IPS-18a (cell line): Measurements from ENCODE around the gene MARCHF6.
"Not testable (repeated sequence)": the region's sequence is repeated elsewhere in the genome, so short reads cannot be mapped to it uniquely, and the experiment has no call there.

Experiments used
- H3K27ac ChIP-seq: one replicate; pipeline ENCODE4 v1.5.1; 2013; ENCODE audit warnings: low read length
- H3K27me3 ChIP-seq: one replicate; pipeline ENCODE4 v1.6.1; 2013; ENCODE audit warnings: mild to moderate bottlenecking, low read length; ENCODE audit not compliant: control insufficient read depth, insufficient read depth
- H3K36me3 ChIP-seq: one replicate; pipeline ENCODE4 v1.6.1; 2013; ENCODE audit warnings: low read depth, low read length; ENCODE audit not compliant: control insufficient read depth
- H3K4me1 ChIP-seq: one replicate; pipeline ENCODE4 v1.6.1; 2013; ENCODE audit warnings: low read depth, low read length; ENCODE audit not compliant: control insufficient read depth
- H3K4me3 ChIP-seq: one replicate; pipeline ENCODE4 v1.5.1; 2013; ENCODE audit warnings: low read length
- H3K9ac ChIP-seq: one replicate; pipeline ENCODE4 v1.6.1; 2013; ENCODE audit warnings: mild to moderate bottlenecking, low read length, moderate library complexity
- H3K9me3 ChIP-seq: one replicate; pipeline ENCODE4 v1.6.1; 2013; ENCODE audit warnings: low read depth, low read length; ENCODE audit not compliant: control insufficient read depth

The MARCHF6 gene

DNA sequence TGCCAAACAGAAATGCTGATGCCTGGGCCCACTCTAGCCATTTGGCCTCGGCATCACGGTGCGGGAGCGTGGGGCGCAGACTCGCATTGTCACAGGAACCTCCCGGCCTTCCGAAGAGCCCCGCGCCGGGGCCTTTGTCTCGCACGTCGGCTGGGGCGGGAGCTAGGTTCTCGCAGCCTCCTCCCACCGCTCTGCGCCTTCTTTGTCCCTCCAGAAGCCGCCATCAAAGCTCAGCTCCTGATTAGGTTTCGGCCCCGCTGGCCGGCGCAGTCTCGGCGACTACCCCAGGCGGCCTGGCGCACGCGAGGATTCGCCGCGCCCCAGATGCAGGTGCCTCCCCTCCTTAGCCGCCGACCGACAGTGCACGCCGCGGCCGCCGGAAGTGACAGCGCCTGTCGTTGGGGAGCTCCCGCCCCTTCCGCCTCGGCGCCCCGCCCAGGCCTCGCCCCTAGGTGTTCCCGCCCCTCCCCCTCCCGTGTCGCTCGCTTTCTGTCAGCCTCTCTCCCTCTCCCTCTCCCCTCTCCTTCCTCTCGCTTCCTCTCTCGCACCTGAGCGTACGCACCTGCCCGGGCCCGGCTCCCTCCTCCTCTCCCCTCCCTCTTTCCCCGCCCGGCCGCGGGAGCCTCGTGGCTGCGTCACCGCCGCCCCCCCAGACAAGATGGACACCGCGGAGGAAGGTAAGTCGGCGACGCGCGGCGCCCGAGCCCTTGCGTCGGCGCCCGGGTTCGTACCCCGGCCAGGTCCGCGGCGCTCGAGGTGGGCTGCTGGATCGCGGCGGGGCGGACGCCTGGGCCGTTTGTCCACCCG lies at the start of gene MARCHF6:
TSS of gene MARCHF6 (plus strand) at position 455 of the 807 bp plus-strand sequence. CDS start at position 659, 204 bp downstream.
- no peaks in the 10 kb centered on the region for H3K9me3 ChIP-seq
- peak within 1 kb of the TSS; percentile 95 for H3K9ac ChIP-seq
- H3K4me3 ChIP-seq = peak within 1 kb of the TSS; percentile 95
- H3K4me1 ChIP-seq = peaks cover 18% of the 10 kb centered on the region
- H3K27me3 ChIP-seq = no peaks in the 10 kb centered on the region
- peak within 1 kb of the TSS; percentile 73 for H3K27ac ChIP-seq
- no peaks in the 10 kb centered on the region for H3K36me3 ChIP-seq

- Histone ChIP-seq H3K27me3 (peaks cover 16% of the 10 kb centered on the region), H3K9ac (no peak overlapping the region), H3K27ac (no peak overlapping the region), H3K9me3 (no peaks in the 10 kb centered on the region), H3K36me3 (no peaks in the 10 kb centered on the region), H3K4me3 (no peak overlapping the region), H3K4me1 (peaks cover 6% of the 10 kb centered on the region)
Observed at GRCh38 chr5:10303699-10304170, 49.8 kb upstream of the MARCHF6 start.

DNA sequence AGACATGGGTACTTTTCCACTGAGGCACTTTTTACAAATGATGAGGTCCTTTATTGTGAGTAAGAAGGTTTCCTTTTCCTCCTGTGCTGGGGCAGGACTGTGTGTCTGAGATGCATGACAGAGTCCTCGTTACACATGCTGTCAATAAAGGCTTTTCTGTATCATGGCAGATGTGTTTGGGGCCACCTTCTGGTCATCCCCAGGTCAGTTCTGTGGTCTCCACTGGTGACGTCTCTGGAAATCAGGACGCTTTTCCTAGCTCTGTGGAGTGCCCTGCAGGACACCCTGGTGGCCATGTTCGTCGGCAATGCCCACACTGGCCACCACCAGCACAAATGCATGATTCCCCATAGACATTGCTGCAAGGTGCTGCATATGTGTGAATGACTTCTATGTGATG lies 48.6 kb upstream of the MARCHF6 start:
- Histone ChIP-seq H3K27me3 (peaks cover 16% of the 10 kb centered on the region), H3K4me3 (no peak overlapping the region), H3K9me3 (no peaks in the 10 kb centered on the region), H3K4me1 (peaks cover 6% of the 10 kb centered on the region), H3K27ac (no peak overlapping the region), H3K36me3 (no peaks in the 10 kb centered on the region), H3K9ac (no peak overlapping the region)

DNA sequence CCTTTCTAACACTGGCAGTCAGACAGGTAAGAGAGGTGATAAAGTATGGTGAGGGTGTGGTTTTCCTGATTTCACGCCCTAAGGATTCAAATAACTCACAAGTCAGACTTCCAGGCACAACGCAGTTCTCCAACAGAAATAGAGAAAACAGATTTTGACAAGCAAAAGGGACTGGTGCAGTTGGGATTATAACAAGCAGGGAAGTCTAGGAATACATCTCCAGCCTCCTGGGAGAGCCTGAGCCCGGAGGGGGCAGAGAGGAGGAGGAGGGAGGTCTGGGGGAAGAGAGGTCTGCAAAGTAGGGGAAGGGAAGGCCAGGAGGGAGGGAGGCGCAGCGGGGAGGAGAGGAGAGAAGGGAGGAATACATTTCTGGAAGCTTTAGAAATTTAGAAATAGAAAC lies 47.4 kb upstream of the MARCHF6 start:
- Histone ChIP-seq H3K27me3 (peaks cover 16% of the 10 kb centered on the region), H3K36me3 (no peaks in the 10 kb centered on the region), H3K9me3 (no peaks in the 10 kb centered on the region), H3K4me3 (no peak overlapping the region), H3K9ac (no peak overlapping the region), H3K27ac (no peak overlapping the region), H3K4me1 (peaks cover 8% of the 10 kb centered on the region)

DNA sequence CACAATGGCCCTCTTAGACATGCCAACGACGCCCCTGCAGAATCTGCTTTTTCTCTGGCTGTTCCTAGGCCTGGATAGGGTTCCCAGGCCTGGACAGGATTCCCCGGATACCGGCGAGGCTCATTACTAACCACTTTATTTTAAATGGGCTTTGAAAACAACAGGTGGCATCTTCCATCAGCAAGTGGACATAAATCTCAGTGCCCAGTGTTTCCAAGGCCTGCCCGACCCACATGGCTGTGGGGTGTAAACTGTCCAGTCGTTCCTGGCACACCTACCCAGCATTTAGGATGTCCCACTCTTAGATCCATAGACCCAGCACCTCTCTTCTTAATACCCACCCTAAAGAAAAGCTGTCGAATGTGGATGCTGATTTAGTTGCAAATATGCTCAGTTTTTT lies 46.7 kb upstream of the MARCHF6 start:
- Histone ChIP-seq H3K4me3 (peak overlapping the region; percentile 91), H3K27ac (no peak overlapping the region), H3K9me3 (no peaks in the 10 kb centered on the region), H3K27me3 (peaks cover 16% of the 10 kb centered on the region), H3K36me3 (no peaks in the 10 kb centered on the region), H3K4me1 (peaks cover 8% of the 10 kb centered on the region), H3K9ac (peak overlapping the region; percentile 72)

DNA sequence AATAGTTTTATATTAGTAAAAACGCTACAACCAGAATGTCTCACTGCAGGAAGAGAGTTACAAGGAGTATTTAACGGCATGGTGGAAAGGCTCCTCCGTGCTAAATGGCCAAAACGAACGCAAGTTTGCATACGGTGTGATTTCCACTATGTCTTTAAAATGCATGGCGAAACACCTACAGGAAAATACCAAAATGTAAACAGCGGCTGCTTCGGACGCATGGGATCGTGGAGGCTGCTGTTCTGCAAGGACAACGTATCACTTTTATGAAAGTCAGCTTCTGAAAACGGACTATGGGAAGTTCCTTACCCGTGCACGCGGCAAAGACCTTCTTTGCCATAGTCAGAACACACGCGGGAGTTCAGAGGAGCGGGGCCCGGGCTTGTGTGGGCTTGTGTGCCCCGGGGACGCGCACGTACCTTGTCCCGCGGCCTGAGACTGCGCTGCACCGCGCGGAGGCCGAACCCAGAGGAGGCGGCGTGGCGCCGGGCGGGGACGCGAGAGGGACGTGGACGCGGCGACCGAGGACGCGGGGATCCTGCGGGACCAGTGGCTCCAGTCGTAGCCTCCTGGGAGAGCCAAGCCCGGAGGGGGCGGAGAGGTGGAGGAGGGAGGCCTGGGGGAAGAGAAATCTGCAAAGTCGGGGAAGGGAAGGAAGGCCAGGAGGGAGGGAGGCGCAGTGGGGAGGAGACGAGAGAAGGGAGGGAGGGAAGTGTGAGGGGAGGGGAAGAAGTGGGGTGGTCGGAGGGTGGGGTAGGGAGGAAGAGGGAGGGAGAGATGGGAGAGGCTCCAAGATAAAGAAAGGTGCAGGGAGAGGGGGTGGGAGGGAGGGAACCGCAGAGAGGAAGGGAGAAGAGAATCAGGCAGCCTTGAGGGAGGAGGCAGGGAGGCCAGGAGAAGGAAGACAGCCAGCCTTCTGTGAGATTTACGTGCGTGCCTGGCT lies 46.0 kb upstream of the MARCHF6 start, which contains the start of gene CMBL:
TSS of gene CMBL (minus strand) at position 697 of the 943 bp plus-strand sequence. CDS start 17,140 bp downstream, outside the sequence.
- peak within 1 kb of the TSS; percentile 91 for H3K4me3 ChIP-seq
- no peaks in the 10 kb centered on the region for H3K9me3 ChIP-seq
- H3K4me1 ChIP-seq = peaks cover 8% of the 10 kb centered on the region
- no peaks in the 10 kb centered on the region for H3K36me3 ChIP-seq
- peaks cover 16% of the 10 kb centered on the region for H3K27me3 ChIP-seq
- no peak within 1 kb of the TSS for H3K27ac ChIP-seq
- H3K9ac ChIP-seq = peak within 1 kb of the TSS; percentile 72

DNA sequence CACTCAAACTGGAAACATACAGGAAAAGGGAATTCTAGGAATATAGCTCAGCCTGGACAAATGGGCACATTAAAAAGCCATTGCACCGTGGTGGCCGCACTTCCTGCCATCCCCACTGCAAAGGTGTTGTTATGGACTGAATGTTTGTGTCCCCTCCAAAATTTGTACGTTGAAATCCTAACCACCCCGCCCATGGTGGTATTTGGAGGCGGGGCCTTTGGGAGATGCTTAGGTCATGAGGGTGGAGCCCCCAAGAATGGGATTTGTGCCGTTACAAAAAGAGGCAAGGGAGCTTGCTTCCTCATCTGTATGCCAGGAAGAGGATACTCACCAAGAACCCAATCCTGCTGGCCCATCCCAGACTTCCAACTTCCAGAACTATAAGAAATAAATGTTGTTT lies 44.7 kb upstream of the MARCHF6 start:
- Histone ChIP-seq H3K36me3 (no peaks in the 10 kb centered on the region), H3K4me3 (no peak overlapping the region), H3K4me1 (peaks cover 8% of the 10 kb centered on the region), H3K27ac (no peak overlapping the region), H3K9me3 (no peaks in the 10 kb centered on the region), H3K9ac (no peak overlapping the region), H3K27me3 (peaks cover 16% of the 10 kb centered on the region)

- no peak overlapping the region for H3K27ac ChIP-seq
- H3K27me3 ChIP-seq = peaks cover 16% of the 10 kb centered on the region
- no peak overlapping the region for H3K4me3 ChIP-seq
- H3K9me3 ChIP-seq = no peaks in the 10 kb centered on the region
- H3K36me3 ChIP-seq = no peaks in the 10 kb centered on the region
- H3K4me1 ChIP-seq = peaks cover 8% of the 10 kb centered on the region
- no peak overlapping the region for H3K9ac ChIP-seq
Observed at GRCh38 chr5:10310066-10310779, 43.3 kb upstream of the MARCHF6 start.

GRCh38 chr5:10310835-10311570 lies 42.5 kb upstream of the MARCHF6 start:
- not testable (repeated sequence) for H3K4me1 ChIP-seq, H3K9ac ChIP-seq, H3K9me3 ChIP-seq, H3K36me3 ChIP-seq, H3K4me3 ChIP-seq, H3K27ac ChIP-seq
- peaks cover 14% of the 10 kb centered on the region for H3K27me3 ChIP-seq

- H3K27ac ChIP-seq = no peak overlapping the region
- H3K9me3 ChIP-seq = no peaks in the 10 kb centered on the region
- H3K4me3 ChIP-seq = no peak overlapping the region
- no peaks in the 10 kb centered on the region for H3K36me3 ChIP-seq
- no peak overlapping the region for H3K9ac ChIP-seq
- H3K4me1 ChIP-seq = peaks cover 4% of the 10 kb centered on the region
- peaks cover 6% of the 10 kb centered on the region for H3K27me3 ChIP-seq
Observed at GRCh38 chr5:10311595-10312425, 41.7 kb upstream of the MARCHF6 start.
